ENCODE measurements around the gene GRXCR1.
A peak's percentile ranks its signal among the peaks of the same experiment; 100 is the strongest.

Gene GRXCR1

DNA sequence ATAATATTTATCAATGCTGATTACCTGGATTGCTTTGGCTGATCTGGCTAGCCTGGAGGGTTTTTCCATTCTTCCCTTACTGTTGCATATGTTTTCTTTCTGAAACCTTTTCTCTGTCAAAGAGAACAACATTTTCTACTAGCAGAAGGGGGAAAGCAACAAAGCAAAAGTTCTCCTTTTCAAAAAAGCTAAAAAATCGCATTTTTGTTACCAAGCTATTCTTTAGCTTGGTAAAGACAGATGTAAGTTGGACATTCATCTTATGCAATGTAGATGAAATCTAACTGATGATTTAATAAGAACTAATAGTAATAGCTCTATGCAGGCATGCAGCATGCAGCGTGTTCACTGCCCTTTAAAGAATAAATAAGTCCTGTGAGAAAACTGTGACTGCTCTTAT lies at the start of gene GRXCR1:
TSS of gene GRXCR1 (plus strand) at position 301 of the 400 bp plus-strand sequence. CDS start 554 bp downstream, outside the sequence.
- DNase-seq, result no peak

DNA sequence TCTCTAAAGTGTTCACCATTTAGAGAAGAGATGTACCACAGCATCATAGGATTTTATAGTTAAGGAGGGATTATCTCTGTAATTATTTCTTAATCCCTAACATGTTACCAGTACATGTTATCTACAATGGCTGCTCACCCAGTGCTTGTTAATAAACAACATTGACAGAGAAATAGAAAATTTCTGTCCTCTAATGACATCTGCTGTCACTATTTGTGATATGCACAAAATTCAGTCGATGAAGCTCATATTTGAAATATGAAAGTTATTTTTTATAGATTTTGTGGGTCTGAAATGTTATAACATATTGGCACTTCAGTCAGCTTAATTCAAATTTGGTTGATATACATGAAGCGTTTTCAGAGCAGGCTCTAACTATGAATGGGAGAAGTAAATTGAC lies 48.8 kb upstream of the GRXCR1 start:
- DNase-seq, result no peak

DNA sequence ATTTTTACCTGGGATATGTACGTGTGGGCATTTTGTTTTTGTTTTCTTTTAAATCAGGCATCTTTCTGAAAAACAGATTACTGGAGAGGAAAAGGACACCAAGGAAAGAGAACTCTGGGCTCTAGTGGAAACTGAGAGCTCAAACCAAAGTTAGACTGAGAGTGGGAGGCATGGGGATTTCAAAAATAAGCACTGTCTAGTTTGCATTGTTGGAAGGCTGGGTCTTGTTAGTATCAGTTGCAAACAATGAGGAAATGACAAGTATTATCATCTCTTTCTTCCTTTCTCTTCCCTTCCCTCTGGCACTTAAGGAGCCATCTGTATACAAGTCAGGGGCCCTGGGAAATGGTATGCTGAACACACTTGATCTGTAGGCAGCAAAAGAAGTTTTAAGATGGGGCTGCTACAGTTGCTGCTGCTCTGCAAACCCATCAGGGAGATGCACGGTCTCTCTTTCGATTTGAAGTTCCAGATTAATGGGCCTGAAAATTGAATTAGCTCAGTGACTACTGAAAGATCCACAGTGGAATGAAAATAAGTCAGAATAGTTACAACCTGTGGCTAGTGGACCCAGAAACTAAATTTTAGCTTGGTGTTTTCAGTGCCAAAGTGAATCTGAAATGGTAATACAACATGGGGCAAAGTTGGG lies 48.0 kb upstream of the GRXCR1 start:
- no peak for DNase-seq

DNA sequence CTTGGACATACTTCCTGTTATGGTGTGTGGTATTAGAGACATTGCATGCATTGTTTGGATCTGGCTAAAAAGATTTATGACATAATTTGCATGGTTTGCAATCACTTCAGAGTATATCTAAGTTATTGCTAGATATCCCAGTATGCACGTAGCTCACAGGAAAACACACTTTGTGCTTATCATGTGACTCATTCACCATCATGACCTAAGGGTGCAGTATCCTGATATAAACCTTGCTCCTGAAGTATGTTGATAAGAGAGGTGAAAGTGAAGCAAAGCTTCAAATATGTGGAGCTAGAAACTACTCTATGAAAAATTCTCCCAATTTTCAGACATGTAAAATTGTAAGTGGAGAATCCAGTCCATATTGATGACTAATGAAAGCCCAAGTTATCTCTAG lies 46.9 kb upstream of the GRXCR1 start:
- DNase-seq, result no peak

DNA sequence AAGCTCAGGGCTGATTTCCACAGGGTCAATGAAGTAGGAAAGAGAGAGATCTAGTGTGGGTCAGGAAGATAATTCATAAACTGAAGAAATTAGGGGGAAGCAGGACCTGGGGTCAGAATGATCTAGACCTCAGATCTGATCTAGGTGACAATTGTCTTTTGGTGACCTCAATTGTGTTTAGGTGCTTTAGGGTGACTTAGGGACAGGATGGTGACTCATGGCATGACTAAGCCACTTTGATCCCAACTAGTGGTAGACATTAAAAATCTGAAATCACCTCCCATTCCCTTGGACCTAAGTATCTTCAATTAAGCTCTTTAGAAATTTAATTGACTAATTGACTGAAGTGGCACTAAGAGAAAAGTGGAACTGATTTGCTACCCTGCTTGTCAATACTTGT lies 36.7 kb upstream of the GRXCR1 start:
- no peak for DNase-seq

DNA sequence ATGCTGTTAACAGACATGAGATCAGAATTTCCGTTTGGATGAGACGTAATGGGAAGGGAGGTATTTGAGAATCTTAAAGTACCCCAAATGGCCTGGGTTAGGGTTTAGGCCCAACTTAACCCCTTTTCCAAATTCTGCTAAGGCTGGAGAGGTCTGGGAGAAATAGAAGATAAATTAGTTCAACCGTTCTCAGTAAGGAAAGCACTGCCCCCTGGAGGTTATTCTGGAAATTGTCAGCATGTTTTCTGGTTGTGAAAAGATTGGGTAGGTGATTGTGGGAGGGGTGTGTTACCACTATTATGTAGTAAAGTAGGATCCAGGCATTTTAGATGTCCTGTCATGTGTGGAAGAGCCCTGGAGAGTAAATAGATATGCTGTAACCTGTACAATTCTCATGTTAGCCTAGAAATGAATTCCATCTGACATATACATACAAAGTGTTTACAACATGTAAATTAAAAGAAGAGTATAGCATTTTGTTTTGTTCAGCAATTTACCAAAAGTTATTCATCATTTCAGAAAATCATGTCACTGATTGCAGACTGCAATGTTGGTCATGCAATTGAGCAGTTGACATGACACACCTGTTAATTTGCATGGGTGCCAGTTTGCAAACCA lies 26.8 kb upstream of the GRXCR1 start:
- peak; percentile 46 for DNase-seq

DNA sequence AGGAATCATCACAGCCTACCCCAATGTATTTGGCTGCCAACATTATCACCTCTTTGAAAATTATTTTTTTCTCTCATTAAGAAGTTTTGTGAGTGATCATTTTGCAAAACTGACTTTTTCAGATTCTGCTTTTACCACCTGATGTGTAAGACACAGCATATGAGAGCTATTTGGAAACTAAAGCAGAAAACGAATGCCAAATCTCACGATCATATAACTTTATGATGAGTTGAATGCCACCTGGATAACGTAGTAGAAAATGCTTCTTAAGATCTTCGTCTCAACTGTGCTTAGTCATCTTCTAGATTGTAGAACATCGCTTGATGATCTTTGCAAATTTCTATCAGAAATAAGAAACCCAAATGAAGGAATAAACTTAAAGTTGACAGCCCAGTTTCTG lies 21.3 kb upstream of the GRXCR1 start:
- no peak for DNase-seq

DNA sequence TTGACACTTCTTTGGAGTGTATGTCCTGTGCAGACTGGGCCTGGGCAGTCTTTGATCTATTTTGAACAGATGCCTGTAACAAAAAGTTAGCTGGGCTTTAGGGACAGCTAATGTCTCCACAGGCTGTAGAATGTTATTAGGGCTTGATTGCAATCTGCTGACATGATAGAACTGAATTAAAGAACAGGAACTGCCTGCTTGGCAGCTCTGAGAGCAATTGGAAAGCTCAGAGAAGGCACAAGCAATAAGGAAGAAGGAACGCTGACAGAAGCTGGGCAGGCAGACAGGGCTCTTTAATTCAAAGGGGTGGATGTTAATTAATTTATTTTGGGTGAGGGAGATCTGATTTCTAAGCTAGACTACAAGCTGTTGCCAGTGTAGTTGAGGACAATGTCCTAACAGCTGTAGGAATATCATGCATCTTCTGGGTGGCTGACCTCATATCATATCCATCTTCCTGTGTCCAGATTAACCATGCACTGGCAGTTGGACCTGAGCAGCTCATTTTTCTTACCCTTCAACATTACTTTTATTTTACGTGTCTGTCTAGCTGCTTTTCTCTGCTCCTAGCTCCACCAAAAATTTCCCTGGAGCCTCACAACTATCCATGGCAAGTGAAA lies 20.7 kb upstream of the GRXCR1 start:
- DNase-seq, result no peak

DNA sequence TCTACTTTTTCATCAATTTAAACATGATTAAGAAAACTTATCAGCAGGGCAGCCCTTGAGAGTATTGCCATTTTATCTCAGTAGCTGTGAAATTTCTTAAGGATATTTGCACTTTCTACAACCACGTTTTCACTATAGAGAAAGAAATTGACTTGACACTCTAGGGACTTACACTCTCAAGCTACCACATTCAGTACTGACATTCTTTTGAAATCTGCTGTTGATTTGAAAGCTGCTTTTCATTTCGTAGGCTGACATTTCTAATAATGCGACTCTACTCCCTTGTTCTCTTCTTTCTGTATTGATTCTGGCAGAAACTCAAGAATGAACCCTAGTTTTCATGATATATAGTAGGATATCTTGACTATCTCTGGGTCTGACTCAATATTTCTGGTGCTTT lies 13.7 kb upstream of the GRXCR1 start:
- DNase-seq, result no peak

DNA sequence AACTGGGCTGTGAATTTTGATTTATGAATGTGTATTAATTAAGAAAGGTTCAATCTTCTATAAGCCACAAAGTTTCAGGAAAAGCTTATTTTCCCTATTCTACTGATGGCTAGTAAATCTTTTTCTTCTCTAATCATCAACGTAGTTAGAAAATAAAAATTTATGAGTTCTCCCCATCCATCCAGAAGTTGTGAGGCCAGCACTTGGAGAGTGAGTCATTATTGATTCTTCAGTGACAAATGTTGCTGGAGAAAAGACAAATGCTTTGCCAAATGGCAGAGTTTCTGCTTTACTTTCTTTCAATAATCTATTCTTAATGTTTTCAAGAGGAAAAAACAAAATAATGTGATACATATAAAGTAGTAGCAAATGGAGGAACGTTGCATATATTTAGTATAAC lies 11.3 kb upstream of the GRXCR1 start:
- DNase-seq, result no peak

DNA sequence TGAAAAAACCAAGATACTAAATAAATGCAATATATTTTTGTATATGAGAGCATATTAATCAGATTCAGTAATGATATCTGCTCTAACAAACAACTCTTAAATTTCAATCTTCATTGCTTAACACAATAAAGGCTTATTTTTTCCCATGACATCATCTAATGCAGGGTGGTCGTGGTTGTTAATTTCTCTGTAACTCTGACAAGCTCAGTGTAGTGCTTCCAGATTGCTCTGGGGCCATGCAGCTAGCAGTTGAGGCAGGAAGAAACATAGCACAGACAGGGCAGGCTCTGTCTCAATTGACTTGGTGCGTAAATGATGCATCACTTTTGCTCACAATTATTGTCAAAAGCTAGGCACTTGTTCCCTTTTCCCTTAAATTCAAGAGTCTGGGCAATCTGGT lies 869 bp upstream of the GRXCR1 start:
- no peak for DNase-seq

DNA sequence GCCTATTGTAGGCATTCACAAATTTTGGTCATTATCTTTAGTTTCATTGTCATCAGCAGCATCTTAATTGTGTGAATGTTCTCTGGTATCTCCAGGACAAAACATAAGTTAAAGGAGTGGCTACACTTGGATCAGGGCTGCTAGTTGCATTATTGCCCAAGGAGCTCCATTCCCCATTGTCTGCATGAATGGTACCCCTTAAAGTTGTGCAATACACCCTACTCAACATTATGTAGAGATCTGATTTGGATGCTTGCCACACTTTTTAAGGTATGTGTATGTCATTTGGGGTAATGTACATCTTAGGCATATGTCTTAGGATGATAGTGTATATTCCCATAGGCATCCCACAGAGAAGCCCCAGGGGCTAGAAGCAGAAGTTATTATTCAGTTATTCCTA lies 2.9 kb downstream of the GRXCR1 start:
- DNase-seq, result no peak

DNA sequence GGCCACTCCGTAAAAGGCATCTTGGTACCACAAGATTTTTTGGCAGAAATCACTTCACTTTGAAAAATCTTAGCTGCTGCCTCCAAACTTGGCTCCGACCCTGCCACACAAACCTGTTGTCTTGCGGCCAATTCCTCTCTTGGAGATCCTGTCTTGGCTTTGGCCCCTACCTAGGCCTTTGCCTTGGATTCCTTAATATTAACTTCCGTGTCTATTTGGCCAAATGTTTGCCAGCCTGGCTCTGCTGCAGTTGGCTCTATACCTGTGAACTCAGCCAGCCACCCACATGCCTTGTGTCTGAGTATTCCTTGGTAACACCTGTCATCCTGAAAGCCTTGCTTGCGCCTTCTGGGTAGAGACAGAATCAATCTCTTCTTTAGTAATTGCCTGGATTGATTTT lies 12.5 kb downstream of the GRXCR1 start:
- DNase-seq, result no peak

DNA sequence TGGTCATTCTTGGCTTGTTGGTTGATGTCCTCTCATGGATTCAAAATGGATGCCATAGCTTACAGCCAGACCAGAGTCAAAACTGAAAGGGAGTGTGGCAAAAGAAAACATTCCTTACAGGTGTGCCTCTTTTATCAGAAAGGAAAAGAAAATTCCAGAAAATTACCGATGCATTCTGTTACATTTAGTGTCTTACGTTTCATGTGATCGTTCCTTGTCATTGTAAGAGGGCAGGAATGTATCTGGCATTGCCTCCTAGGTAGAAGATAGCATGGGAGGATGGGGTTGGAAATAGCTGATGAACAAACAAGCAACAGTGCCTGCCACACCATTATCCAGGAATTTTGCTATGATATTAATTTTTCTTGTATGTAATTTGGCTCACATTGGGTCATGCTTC lies 13.1 kb downstream of the GRXCR1 start:
- DNase-seq, result no peak

DNA sequence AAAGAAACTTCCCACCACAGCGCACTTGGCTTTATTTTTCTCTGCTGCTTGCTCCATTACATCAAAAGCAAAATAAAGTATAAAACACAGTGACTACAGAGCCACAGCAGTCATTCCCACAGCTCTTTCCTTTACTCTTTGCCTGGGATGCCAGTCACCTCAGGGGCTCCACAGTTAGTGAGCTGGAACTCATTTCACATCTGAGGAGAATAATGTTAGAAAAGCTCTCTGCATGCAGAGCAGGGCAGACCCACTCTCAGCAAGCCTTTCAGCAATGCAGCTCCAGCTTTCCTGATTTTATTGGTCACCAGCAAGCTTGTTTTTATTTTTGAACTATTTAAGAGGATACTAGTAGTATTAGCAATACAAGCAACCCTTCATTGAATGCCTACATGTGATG lies 13.8 kb downstream of the GRXCR1 start:
- DNase-seq, result no peak

DNA sequence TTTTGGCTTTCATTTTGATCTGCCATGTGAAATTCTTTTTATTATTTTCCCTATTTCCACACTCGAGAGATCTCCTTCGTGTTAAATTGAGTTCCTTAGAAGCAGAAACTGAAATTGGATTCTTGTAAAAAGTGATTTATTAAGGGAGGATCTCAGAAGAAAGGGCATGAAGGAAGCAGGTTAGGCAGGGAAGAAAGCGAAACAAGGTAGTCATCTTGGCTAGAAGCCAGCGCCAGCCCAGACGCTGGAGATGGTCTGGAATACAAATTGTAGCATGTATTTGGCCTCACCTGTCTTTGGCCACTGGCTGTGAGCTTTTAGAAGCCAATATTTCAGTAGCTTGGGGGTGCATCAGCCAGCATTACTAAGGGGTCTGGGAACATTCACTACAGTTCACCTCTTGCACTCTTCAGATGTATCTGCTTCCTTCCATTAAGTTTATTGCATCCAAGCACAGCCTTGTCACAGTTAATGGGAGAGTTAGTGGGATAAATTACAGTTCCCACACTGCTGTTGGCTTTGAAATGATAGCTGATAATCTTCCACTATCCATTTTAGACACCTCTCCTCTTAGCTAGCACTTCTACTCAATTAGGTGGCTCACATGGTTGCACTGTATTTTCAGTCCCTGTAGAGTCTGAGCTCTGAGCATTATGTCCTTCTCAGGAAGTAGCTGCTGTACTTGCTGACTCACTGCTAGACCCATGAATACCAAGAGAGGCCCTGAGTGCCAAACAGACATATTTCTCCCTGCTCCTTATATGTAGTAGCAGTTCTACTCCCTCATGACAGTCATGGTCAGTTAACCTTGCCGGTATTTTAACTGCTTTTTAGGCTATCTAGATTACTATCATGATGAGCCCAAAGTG lies 14.6 kb downstream of the GRXCR1 start:
- peak; percentile 19 for DNase-seq

DNA sequence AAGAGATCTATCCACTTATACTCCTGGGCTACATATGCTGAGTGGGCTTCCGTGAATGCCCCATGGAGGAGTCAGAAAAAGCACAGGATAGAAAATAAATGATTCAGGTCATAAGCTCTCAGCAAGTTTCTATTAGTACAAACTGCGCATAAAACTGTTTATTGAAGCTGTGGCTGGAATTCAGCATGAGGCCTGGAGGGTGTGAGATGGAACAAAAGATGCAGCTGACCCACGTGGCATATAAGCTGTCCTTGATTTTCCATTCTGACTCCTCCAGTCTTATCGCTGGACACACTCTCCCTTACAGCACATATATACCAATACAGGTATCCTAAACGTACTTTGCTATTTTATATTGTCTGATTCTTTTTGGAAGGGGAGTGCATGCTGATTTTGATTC lies 17.9 kb downstream of the GRXCR1 start:
- DNase-seq, result no peak

DNA sequence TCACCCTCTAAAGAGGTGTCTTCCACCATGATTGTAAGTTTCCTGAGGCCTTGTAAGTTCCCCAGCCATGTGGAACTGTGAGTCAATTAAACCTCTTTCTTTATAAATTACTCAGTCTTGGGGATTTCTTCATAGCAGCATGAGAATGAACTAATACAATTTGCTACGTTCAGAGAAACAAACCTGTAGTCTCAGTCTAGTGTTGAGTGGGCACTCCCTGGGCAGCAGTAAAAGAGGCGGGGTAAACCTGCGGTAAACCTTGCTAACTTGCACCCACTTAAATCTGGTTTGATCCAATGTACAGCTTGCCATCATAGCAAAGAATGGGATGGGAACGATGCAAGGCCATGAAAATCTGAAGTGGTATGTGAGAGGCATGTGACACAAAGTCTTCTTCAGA lies 22.4 kb downstream of the GRXCR1 start:
- DNase-seq, result no peak

DNA sequence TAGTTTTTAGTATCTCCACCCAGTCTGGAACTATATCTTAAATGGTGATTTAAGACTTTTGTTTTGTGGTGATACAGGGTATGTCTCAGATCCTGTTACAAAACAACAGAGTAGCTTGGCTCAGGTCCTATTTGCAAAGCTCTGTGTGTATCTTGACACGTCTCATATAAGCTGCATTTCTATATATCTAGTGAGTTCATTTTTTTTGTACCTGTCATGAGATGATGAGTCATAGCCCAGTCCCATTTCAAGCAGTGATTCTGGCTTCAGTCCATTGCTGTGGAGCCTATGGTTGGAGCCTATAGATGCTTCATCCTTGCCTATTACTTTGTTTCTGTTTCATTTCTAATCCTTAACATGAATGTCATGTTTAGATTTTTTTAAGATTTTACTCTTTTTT lies 23.0 kb downstream of the GRXCR1 start:
- DNase-seq, result peak; percentile 2

DNA sequence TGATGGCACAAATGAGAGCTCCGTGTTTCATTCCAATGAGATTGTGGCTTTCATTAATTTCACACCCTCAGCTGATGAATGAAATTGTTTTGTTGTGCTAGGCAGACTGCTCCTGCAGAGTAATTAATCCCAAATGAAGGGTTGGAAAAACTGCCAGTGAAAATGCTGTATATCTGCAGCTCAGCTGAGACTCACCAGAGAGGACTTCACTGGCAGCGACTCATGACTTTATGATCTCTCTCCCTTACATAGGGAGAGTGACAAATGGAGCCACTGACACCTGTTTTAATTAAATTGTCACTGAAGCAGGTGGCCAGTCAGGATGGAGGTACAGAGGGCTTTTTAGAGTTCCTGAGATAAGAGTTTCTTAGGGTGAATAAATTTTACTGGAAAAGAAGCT lies 24.8 kb downstream of the GRXCR1 start:
- DNase-seq, result no peak

DNA sequence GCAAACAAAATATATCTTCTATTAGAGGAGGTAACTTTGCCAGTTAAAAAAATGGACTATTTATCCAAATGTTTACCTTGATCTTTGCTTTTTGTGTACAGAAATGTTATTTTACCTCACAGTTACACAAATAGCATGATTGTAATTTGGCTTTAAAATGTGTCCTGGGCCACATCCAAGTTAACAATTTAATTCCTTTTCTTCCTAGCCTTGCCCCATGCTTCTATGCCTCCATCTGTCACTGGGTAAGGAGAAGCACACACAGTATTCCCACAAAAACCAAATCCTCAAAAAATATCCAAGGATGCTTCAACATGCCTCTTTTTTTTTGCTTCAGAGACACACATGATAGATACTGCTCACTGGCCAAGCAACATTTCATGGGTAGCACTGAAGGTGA lies 30.9 kb downstream of the GRXCR1 start:
- no peak for DNase-seq

DNA sequence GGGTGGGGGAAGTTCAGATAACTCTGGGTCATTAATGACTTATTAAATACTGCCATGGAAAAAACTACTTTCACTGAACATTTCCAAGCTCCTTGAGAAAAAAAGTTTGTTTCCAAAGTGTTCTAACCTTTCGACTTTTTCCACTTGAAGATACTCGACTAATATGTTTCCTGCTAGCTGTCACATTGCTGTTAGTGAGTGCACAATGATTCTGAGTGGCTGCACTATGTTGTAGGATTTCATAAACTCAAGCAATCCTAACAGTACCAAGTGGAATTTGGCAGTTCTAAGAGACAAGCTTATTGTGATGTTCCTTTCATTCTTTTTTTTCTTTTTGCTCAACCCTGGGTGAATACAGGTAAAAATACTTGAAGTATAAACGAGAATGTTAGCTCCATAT lies 33.4 kb downstream of the GRXCR1 start:
- DNase-seq, result no peak

DNA sequence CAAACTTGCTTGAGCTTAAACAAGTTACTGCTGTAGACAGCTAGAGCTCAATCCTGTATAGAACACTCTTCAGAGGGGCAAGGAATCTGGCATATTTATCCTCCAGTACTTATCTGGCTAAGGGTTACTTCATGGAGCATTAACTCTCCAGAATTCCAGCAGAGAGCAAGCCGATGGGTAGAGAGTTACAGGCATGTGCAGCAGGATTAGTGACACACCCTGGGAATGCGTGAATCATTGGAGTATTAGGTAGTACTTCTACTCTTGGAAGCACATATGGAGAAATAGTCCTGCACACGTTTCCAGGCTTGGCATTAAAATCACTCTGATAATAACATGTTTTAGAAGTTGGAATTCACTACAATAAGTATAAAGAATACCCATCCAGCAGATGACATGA lies 35.4 kb downstream of the GRXCR1 start:
- DNase-seq, result no peak

DNA sequence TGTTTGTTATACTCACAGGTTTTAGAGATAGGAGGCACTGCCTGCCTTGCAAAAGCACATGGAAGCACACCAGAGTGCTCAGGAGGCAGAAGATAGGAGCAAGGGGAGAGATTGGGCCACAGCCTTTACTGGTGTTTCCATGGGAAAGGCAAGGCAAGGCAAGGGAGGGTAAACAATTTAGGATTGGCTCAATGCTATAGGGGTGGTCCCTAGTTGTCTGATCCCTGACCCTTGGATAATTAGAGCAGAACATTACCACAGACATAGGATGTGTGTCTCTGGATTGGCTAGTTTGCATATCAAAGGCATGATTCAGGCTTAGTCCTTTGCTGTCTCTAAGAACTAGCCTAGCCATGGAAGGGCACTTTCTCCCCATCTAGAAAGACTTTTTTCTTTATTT lies 36.1 kb downstream of the GRXCR1 start:
- no peak for DNase-seq
